ENCODE measurements around the gene POU2F1. TPM values are rescaled to one million over a fixed set of nuclear protein-coding genes. Genes with fewer than 3 reads are reported as not detected.

The POU2F1 gene
- polyA plus RNA-seq, 2 of the 4 experiments (the other 2 are of a cell fraction), result 2.9 to 9.4 TPM

- no peak for FAIRE-seq
- no peaks in the 10 kb centered on the region for H3K9me3 ChIP-seq
- CTCF ChIA-PET, result interaction anchor here (1.1 to 2.0 kb wide), 6 partner anchors 10 to 160 kb away, joined by 3 to 8 read pairs (median 4); no protein-coding TSS in a partner anchor
- H3K4me2 ChIP-seq, result no peak overlapping the region
- WGBS (ENCODE audit: missing lambda C conversion rate), result 91% methylated on average over 5 of the region's 5 CpGs
- H3K4me1 ChIP-seq, result no peaks in the 10 kb centered on the region
- DNase-seq (ENCODE audit: low read depth in 1 of 2, low spot score in 1 of 2), result no peak
- H3K4me3 ChIP-seq, result no peak overlapping the region
- POLR2A ChIA-PET, result no interaction called here
- no peak for ATAC-seq
- H3K27ac ChIP-seq, result no peak overlapping the region
- TF ChIP-seq NPAS2 (CRISPR knock-in tag; IDR thresholded peaks at IDR 0.05; ENCODE audit: borderline replicate concordance), result no peak
- no peak for TF ChIP-seq FOXS1 (CRISPR knock-in tag; IDR thresholded peaks at IDR 0.05)
- no peak for TF ChIP-seq RNF2 (IDR thresholded peaks at IDR 0.05; ENCODE audit: borderline replicate concordance, low read depth)
- no peak for TF ChIP-seq EP300 (IDR thresholded peaks at IDR 0.05)
- no peak for TF ChIP-seq CHD2 (IDR thresholded peaks at IDR 0.05; ENCODE audit: low read length, partially characterized antibody)
- no peak for TF ChIP-seq HOXB13 (CRISPR knock-in tag; IDR thresholded peaks at IDR 0.05; ENCODE audit: low read depth)
- TF ChIP-seq MAX (IDR thresholded peaks at IDR 0.05), result no peak
- no peak for TF ChIP-seq ZNF302 (CRISPR knock-in tag; IDR thresholded peaks at IDR 0.05)
- TF ChIP-seq SMC3 (IDR thresholded peaks at IDR 0.05), result no peak
- no peak for TF ChIP-seq RCOR1 (IDR thresholded peaks at IDR 0.05; ENCODE audit: low read depth, low read length)
- no peak for TF ChIP-seq FOSL2 (IDR thresholded peaks at IDR 0.05)
- no peak for TF ChIP-seq FOSL2 (CRISPR knock-in tag; IDR thresholded peaks at IDR 0.05)
- TF ChIP-seq RFX5 (IDR thresholded peaks at IDR 0.05), result no peak
- no peak for TF ChIP-seq E2F6 (IDR thresholded peaks at IDR 0.05; ENCODE audit: borderline replicate concordance, low read depth)
- no peak for TF ChIP-seq MYC (IDR thresholded peaks at IDR 0.05; ENCODE audit: borderline replicate concordance, low read length)
Measured at GRCh38 chr1:167427848-167428247, 207.2 kb downstream of the POU2F1 start.

- CTCF ChIA-PET, result interaction anchor here (0.6 to 5.9 kb wide), 6 partner anchors 10 to 183 kb away, joined by 3 to 46 read pairs (median 3); no protein-coding TSS in a partner anchor
- H3K4me3 ChIP-seq, result no peak overlapping the region
Measured at GRCh38 chr1:167428395-167428794, 207.7 kb downstream of the POU2F1 start.

More at GRCh38 chr1:167428395-167428794, 207.7 kb downstream of the POU2F1 start:
- POLR2A ChIA-PET, result no interaction called here
- DNase-seq (ENCODE audit: low read depth in 1 of 2, low spot score in 1 of 2) (no peak), FAIRE-seq (no peak), ATAC-seq (no peak)
- no peaks in the 10 kb centered on the region for H3K9me3 ChIP-seq
- no peak overlapping the region for H3K27ac ChIP-seq
- TF ChIP-seq CTCF (IDR thresholded peaks at IDR 0.05), result no peak
- TF ChIP-seq RAD21 (conservative IDR thresholded peaks at IDR 0.05 in 1 of 2, IDR thresholded peaks at IDR 0.05 in 1 of 2), result no peak
- no peak for TF ChIP-seq E2F6 (IDR thresholded peaks at IDR 0.05; ENCODE audit: borderline replicate concordance, low read depth)
- TF ChIP-seq FOSB (CRISPR knock-in tag; IDR thresholded peaks at IDR 0.05), result no peak
- no peak for TF ChIP-seq REST (IDR thresholded peaks at IDR 0.05)
- no peak for TF ChIP-seq ZFP36 (IDR thresholded peaks at IDR 0.05; ENCODE audit: borderline replicate concordance, partially characterized antibody)
- no peak for TF ChIP-seq MAFK (IDR thresholded peaks at IDR 0.05; ENCODE audit: partially characterized antibody)
- no peak for TF ChIP-seq KDM5A (IDR thresholded peaks at IDR 0.05)
- no peak for TF ChIP-seq BHLHE40 (IDR thresholded peaks at IDR 0.05; ENCODE audit: low read depth, low read length)
- no peaks in the 10 kb centered on the region for H3K4me1 ChIP-seq
- 73% methylated on average over 2 of the region's 2 CpGs for WGBS (ENCODE audit: missing lambda C conversion rate)
- no peak overlapping the region for H3K4me2 ChIP-seq

Data from A549 (cell line).